ENCODE results near the gene NTM.

NTM gene

GRCh38 chr11:131943295-131943694 is 572.9 kb downstream of the NTM start:
- no peak for DNase-seq

- DNase-seq = no peak
These were observed 574.3 kb downstream of the NTM start for GRCh38 chr11:131944736-131945135.

GRCh38 chr11:131945706-131946105 is 575.3 kb downstream of the NTM start:
- DNase-seq = no peak

GRCh38 chr11:131947511-131947910 is 577.1 kb downstream of the NTM start:
- DNase-seq = no peak

GRCh38 chr11:131951121-131951520 is 580.7 kb downstream of the NTM start:
- DNase-seq = no peak

GRCh38 chr11:131954146-131954545 is 583.7 kb downstream of the NTM start:
- DNase-seq = no peak

- DNase-seq = no peak
These were observed 585.5 kb downstream of the NTM start for GRCh38 chr11:131955904-131956303.

GRCh38 chr11:131957201-131957600 is 586.8 kb downstream of the NTM start:
- DNase-seq = no peak

GRCh38 chr11:131957875-131958274 is 587.5 kb downstream of the NTM start:
- DNase-seq = no peak

- DNase-seq = no peak
These were observed 592.4 kb downstream of the NTM start for GRCh38 chr11:131962818-131963217.

GRCh38 chr11:131964698-131965483 is 594.5 kb downstream of the NTM start:
- no peak for DNase-seq

GRCh38 chr11:131965504-131965903 is 595.1 kb downstream of the NTM start:
- no peak for DNase-seq

- no peak for DNase-seq
These were observed 596.3 kb downstream of the NTM start for GRCh38 chr11:131966667-131967066.

GRCh38 chr11:131969261-131969660 is 598.8 kb downstream of the NTM start:
- DNase-seq = no peak

GRCh38 chr11:131973061-131973460 is 602.6 kb downstream of the NTM start:
- DNase-seq = no peak

- DNase-seq = no peak
These were observed 605.2 kb downstream of the NTM start for GRCh38 chr11:131975619-131976018.

- no peak for DNase-seq
These were observed 605.6 kb downstream of the NTM start for GRCh38 chr11:131976021-131976420.

- no peak for DNase-seq
These were observed 606.8 kb downstream of the NTM start for GRCh38 chr11:131977231-131977630.

- DNase-seq = no peak
These were observed 607.4 kb downstream of the NTM start for GRCh38 chr11:131977854-131978253.

GRCh38 chr11:131978351-131978750 is 607.9 kb downstream of the NTM start:
- no peak for DNase-seq

- DNase-seq = no peak
These were observed 608.9 kb downstream of the NTM start for GRCh38 chr11:131979364-131979763.

GRCh38 chr11:131980199-131980598 is 609.8 kb downstream of the NTM start:
- no peak for DNase-seq

- no peak for DNase-seq
These were observed 610.7 kb downstream of the NTM start for GRCh38 chr11:131980888-131981668.

GRCh38 chr11:131982154-131982553 is 611.7 kb downstream of the NTM start:
- DNase-seq = no peak

Data from activated T-cell treated with anti-CD3 and anti-CD28 coated beads, Interleukin-2, amount 50 U/mL, for 48 hours (primary cell).